Midbrain (tissue), 1 donor: ENCODE data around the gene TRPM1.

Experiments used
- DNase-seq: peaks from one replicate; lab custom pipeline; 2025; lab: John Stamatoyannopoulos, UW

Gene TRPM1

DNA sequence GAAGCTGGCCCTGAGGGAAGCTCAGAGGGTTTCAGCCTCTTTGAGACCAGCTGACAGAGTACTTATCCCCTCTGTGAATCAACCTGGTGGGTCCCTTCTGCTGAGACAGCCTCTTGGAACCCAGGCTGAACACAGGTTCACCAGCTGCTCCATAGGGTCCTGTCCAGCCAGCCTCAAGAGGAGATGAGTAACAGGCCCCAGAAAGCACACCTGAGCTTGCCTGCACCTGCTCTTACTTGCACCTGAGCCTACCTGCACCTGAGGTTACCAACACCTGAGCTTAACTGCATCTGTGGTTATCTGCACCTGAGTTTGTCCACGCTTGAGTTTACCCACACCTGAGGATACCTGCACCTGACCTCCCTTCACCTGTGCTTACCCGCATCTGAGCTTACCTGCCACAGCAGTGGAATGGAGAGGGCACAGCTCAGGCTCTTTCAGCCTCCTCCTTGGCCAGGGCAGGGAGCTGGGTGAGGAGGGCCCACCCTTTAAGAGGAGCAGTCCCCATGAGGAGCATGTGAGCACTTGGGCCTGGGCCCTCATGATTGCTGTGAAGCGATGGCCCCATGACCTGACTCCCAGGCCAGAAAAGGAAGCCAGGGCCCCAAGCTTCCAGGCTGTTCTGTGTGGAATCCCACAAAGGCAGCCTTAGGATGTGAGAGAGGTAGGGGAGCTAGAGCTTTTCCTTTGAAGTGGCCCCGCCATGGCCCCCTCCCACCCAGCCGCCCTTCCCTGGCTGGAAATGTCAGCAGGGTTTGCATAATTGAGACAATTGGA, at the start of gene TRPM1:
Gene TRPM1, minus strand, starts transcription at position 464 of the 777 bp plus-strand sequence. CDS start 20,370 bp downstream, outside the sequence.
- DNase-seq: no peak

DNA sequence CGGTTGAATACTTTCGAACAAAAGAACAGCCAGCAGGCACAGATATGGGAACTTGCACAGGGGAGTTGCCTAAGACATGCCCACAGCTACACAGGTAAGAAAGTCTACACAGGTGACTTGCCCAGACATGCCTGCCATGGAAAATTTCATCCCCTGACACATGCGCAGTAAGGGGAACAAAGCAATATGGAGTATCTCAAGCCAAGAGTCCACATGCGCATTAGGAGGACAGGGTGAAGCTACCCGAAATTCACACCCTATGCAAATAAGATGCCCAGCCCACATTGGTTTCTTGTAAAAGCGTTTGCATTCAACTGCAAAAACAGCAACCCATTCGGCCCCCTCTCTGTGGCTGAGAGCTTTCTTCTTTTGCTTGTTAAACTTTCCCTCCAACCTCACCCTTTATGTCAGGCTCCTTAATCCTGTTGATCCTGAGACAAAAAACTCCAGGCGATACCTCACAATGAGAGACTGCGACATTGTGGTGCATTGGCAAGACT, 49.3 kb upstream of the TRPM1 start:
- DNase-seq: no peak

DNA sequence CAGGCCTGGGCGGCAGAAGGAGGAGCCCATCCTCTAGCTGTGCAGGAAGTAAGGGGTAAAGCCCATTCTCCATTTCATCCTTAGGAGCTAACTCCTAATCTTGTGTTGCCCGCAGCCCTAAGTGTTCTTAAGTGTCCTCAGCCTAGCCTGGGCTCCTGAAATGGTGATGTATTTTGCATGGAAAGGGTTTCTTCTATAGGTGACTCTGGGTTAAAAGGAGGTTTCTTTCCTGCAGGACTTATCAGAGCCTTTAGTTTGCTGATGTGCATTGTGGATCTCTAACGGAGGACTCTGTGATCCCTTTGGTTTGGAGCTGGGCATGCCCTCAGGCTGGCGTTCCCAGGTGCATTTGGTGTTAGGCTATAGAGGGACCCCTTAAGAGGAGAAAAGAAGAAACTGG, 48.5 kb upstream of the TRPM1 start:
- no peak for DNase-seq

DNA sequence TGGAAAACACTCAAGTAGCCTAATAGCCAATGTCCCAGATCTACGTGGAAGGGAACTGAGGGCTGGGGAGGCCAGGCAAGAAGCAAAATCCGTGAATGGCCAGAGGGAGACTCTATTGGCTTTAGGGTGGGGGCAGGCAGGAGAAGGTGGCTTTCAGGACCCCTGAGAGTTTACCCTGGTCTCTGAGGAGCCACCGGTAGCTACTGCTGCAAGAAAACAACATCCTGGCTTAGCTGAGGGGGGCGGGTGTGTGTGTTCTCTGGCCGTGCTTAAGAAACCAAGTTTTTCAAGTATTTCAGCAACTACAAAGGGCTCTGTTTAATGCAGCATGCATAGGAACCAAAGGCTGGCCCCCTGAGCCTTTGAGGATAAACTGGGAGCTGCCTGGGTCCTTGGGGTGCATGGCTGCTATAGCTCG, 47.6 kb upstream of the TRPM1 start:
- no peak for DNase-seq

DNA sequence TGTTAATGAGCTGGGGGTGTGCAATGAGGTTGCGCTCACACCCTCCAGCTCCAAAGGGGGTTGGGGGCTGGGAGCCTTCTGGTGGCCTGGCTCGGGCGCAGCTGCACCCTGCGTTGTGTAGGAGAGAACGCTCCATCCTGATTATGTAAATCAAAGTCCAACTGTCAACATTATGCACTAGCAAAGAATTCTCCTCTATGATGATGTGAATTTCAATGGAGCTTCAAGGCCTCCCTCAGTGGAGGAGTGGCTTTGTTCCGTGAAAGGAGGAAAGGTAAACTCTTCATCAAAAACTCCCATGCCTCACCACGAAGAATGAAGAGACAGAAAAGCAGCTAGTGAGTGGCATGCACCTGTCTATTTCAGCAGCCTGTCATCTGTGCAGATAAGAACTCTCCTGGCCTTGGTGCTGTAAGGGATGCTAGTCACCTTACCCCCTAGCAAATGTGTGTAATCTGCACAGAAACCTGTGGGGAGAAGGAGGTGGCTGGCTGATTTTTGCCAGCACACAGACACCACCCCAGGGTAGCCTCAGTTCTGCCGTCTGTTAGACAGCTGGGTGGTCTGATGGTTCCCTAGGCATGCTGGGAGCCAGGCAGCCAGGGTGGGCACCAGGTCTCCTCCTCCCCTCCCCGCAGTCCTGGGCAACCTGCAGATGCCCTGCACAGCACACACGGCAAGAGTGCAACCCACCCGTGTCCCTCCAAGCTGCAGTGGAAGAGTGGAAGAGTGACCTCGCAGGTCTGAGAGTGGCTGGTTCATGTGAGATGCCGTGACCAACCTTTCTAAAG, 47.0 kb upstream of the TRPM1 start:
- no peak for DNase-seq

DNA sequence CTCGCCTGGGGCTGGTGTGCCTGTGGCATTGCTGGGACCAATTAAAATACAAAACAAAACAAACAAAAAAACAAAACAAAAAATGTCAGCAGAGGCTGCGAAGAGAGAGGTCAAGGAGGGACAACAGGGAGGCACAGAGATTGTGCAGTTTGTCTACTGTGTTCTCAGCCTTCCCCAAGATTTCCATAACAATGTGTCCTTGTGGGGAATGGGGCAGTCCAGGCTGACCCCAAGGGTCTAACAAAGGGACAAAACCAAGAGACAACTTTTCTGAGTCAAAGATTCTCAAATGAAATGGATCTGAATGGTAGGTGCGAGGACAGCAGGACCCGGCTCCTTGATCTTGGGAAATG, 46.4 kb upstream of the TRPM1 start:
- no peak for DNase-seq

DNA sequence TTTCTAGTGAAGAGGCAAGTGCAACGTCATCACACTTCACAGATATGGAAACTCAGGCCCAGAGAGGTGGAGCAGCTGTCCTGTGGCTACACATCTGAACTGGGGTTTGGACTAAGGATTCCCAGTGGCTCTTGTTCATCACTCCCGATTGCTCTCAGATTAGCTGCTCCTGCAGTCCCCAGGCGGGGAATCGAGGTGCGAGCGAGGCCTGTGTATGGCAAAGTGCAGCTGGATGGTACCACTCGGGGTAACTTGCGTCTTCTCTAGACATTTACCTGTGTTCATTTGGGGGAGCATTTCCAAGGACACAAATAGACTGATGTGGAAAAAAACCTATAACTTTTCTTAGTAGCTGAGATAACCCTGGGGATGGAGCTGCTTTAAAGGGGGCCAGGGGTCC, 45.9 kb upstream of the TRPM1 start:
- no peak for DNase-seq

DNA sequence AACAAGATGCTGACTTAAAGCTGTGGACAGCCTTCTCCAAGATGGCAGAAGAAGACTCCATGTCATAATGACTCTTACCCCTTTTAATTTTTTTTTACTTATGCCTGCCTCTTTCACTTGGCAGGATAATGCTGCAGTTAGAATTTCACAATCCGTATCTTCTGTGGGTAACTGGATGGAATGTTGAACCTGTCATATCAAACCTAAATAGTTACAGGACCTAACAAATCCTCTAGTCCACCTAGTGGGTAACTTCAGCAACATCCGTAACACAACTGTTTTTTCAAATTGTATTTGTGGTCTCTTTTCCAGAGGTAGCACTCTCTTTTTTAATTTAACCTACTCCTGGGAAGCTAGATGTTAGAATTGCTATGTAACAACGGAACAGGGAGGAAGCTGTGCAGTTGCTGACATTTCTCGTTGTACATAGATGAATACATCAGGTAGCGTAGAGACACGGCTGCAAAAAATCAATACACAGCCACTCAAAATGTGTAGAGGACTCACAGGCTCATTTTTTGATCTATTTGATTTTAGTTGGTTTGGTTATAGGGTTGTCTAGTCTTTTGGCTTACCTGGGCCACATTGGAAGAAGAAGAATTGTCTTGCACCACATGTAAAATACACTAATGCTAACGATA, 43.9 kb upstream of the TRPM1 start:
- no peak for DNase-seq

DNA sequence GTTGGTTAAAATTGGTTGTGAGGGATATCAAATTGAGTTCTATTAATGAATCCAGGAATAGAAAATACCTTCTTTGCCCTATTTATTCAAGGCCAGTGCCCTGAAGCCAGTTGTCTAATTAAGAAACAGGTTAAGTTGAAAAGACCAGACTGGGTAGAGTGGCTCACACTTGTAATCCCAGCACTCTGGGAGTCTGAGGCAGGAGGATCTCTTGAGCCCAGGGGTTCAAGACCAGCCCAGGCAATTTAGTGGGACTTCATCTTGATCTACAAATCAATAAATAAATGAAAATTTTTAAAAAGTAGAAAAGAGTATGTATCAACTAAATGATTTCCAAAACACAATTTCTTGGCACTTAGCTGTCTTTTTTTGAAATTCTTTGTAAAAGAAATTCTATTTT, 40.3 kb upstream of the TRPM1 start:
- no peak for DNase-seq

DNA sequence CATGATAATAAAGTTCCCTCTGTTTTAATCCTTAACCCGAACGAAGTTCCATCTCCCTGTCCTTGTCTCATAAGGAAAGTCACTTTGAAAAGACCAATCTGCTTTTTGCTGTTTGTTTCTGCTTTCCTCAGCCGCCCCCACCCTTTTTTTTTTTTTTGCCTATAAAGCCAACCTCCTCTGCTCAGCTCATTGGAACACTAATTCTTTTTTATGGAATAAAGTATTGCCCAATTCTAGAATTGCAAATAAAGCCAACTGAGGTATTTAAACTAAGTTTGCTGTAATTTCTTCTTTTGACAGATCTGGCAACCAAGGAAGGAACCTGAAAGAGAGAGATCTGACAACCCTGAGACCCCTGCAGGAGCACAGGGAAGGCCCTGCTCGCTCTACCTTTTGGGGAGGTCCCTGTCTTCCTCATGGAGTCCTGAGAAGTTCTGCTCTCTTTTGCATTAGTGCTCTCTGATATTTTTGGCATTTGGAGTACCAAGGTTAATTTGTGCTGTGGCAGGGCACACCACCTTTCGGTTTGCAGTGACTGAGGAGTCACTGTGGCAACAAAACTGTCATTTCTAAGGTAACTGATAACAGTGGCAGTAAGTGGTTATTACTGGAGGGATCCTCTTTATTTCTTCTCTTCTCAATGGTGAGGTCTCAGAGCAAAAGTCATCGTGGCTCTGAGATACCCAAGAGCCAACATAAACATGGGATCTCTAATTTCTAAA, 35.2 kb upstream of the TRPM1 start:
- DNase-seq: no peak

DNA sequence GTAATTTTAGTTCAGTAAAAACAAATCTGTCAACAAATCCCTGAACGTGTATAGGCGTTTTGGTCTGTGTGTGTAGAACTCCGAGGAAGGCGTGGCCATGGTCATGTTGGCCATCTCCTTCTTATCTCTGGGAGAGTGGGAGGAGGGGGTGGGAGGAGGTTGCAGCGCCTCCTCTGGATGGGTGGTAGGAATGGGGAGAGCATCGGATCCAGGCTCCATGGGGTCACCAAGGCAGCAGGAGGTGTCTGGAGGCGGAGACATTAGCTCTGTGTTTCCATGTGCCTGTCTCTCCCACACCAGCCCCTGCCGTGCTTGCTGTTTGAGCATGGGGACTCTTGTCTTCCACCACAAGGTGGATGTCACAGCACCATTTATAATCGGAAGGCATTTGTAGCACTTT, 34.5 kb upstream of the TRPM1 start:
- no peak for DNase-seq

DNA sequence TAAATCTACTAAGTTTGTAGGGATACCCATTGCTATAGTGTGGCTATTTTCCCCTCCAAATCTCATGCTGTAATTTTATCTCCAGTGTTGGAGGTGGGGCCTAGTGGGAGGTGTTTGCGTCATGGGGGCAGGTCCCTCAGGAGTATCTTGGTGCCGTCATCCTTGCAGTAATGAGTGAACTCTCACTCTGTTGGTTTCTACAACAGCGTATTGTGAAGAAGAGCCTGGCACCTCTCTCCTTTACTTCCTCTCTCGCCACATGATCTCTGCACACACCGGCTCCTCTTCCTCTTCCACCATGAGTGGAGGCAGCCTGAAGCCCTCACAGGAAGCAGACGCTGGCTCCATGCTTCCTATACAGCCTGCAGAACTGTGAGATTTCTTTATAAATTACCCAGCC, 34.0 kb upstream of the TRPM1 start:
- no peak for DNase-seq

DNA sequence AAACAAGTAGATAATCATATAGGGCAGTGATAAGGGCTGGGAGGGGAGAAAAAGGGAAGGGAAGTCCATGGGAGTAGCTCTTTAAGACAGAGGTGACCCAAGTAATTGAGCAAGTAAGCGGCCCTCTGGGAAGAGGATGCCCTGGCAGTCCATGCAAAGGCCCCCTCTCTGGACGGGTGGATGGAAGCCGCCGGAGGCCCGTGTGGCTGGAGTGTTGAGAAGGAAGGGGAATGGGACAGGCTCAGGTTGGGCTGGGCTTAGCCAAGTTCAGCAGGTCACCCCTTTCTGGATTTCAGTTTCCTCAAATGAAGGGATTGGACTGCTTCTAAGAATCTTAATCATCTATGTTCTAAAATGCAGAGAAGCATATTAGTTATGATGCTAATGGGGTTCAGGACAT, 32.4 kb upstream of the TRPM1 start:
- DNase-seq: no peak

DNA sequence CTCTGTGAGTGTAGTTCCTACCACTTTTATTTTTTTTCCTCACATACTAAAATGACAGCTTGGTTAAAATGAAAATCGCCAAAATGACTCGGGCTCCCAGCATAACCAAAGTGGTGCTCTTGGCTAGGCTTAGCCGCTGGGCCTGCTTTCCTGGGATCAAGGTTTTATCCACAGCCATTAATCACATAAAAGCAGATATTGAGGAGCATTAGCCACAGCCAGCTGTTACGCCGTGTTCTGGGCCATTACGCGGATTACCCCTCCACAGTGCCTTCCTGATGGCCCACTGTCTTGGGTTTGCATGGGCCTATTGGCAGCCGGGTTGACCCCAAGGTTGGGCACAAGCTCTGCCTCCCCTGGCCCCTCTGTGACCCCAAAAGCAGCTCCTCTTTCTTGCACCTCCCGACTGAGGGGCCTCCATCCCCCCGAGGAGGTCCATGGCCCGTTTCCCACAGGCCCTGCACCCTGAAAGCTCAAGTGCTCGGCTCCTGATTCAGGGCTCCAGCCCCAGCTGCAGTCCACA, 30.4 kb upstream of the TRPM1 start:
- DNase-seq: no peak

DNA sequence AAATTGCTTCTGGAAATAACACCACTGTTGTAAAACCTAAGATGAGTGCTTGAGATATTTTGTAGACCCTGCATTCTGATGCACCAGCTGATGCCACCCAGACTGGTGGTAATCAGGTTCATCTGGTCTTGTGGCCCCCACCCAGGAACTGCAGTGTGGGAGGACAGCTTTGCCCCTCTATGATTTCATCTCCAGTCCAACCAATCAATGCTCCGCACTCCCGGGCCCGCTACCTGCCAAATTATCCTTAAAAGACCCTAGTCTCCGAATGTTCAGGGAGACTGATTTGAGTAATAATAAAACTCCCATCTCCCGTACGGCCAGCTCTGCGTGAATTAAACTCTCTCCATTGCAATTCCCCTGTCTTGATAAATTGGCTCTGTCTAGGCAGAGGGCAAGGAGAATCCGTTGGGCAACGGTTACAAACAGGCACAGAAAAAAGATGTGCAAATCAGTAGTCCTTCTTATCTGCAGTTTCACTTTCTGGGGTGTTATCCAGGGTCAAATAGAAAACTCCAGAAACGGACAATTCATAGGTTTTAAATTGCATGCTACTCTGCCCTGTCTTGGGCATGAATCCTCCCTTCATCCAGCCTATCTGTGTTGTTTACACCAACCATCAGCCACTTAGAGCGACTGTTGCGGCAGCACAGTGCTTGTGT, 29.2 kb upstream of the TRPM1 start:
- DNase-seq: no peak

DNA sequence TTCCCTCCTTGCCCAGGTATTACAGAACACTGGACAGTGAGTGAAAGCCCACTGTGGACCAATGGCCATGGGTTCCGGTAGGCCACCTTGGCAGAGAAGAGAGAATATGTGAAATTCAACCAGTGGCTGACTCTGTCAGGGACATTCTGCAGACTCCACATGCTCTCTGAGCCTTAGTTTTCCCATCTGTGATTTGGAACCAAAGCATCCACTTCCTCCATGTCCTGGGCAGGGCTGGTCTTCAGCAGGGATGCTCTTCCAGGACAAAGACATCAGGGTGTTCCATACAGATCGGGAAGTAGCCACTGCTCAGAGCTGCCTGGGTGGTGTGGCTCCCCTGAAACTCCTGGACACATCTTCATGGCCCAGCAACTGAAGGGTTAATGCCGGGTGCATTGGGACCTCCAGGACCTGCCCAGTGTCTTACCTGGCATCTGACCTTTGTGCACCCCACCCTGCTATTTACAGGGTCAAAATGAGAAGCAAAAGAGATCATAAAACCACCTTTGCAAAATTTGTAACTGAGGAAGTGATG, 28.3 kb upstream of the TRPM1 start:
- DNase-seq: no peak

DNA sequence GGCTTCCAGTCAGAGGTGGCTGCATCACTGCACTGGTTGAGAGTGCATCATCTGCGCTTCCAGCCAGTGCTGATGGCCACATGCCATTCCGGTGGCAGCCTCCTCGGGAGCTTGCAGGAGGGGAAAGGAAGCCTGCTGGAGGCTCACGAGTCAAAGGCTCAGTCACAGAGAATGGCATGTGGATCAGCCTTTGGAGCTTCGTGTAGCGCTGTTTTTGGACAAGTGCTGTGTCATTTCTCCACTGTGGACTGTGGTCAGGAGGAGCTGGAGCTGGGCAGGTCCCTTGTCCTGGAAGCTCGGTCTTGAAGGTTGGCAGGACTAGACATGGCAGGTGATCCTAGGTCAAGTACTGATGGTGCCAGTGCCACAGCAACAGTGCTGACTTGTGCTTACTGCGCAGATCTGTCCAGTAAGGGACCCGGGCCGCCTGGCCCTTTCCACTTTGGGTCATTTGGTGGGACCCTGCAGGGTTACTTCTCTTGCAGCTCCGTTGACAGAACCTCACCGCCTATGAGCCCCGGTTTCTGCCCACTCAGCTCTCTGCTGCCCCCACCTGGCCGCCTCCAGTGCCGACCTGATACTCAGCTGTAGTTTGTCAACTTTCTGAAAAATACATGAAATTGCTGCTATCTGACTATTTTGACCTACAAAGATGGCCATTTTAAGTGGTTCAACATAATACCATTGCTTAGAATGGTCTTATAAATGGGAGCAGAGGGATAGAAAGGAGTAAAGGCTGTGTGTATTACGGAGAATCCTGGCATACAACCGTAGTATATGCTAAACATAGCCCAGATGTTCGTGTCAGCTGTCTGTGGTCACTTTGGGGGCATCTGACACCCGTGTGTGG, 27.6 kb upstream of the TRPM1 start:
- peak; percentile 59 for DNase-seq

DNA sequence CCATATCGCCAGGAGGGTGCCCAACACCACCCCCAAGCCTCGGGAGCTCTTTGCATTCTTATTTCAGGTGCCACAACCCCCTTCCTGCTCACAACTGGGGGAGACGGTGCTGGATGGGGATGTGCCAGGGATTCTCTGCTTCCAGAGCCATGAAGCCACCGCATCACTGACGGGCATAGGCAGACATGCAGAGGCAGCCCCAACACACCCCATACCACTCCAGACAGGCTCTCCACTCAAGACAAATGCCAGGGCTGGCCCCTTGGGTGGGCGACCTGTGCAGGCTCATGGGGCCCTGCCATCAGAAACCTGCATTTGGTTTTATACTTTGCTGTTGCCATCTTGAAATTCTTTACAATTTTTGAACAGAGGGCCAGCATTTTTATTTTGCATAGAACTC, 27.0 kb upstream of the TRPM1 start:
- no peak for DNase-seq

DNA sequence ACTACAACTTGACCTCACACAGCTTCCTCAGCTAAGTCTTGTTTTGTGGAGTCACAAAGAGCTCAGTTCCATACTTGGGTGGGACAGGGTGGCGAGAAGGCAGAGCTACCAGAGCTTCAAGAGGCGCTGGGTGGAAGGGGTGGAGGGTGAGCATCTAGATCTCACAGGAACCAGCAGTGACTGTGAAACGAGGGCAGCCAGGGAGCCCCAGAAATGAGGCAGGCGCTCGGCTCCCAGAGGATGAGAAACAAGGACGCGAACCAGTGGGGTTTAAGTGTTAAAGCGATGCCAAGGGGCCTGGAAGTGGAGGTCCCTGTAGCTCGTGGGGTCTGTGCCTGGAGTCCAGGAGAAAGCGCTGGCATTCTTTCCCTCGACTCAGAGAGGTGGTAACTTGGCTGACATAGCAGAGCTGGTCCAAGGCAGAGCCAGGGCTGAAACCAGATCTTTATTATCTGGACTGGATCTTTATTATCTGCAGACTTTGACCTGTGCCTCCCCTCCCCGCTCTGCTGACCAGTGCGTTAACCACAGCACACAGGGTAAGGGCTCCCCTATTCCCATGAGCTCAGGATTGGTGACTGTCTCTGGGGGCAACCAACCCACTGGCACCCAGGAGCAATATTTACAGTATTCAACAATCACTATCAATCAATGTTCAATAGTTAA, 26.2 kb upstream of the TRPM1 start:
- no peak for DNase-seq

DNA sequence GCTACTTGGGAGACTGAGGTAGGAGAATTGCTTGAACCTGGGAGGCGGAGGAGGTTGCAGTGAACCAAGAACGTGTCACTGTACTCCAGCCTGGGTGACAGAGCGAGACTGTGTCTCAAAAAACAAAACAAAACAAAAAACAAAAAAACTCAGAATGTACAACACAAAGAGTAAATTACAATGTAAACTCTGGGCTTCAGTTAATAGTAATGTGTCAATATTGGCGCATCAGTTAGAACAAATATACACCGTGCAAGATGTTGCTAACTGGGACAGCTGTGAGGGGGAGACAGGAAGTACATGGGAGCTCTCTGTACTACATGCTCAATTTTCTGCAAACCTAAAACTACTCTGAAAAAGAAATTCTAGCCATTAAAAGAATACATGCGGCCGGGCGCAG, 23.5 kb upstream of the TRPM1 start:
- DNase-seq: no peak
